Neural progenitor cell (in vitro differentiated cells): ENCODE results near the gene CACNA1D. TPM values are rescaled to one million over a fixed set of nuclear protein-coding genes. Genes with fewer than 3 reads are reported as not detected.
"Not testable (repeated sequence)": the region's sequence is repeated elsewhere in the genome, so short reads cannot be mapped to it uniquely, and the experiment has no call there.

Experiments
- DNase-seq: peaks from one replicate; pipeline ENCODE4 v3.0.0-alpha.2; 2016; ENCODE audit warnings: low spot score
- H2AFZ ChIP-seq: fragments of 200-600 bp; sonication (generic); replicated peaks from 2 replicates; pipeline ENCODE4 v1.6.1; 2016; ENCODE audit warnings: antibody characterized with exemption
- H3F3A ChIP-seq: fragments of 200-600 bp; sonication (generic); 2 replicates; pipeline ENCODE4 v1.6.1; 2016; ENCODE audit warnings: antibody characterized with exemption, low read depth
- H3K27ac ChIP-seq: fragments of 200-600 bp; sonication (generic); 2 replicates; pipeline ENCODE4 v1.5.1; 2016; ENCODE audit warnings: mild to moderate bottlenecking
- H3K27me3 ChIP-seq: fragments of 200-600 bp; sonication (generic); 2 replicates; pipeline ENCODE4 v1.6.1; 2016; ENCODE audit warnings: mild to moderate bottlenecking, moderate library complexity
- H3K36me3 ChIP-seq: fragments of 200-600 bp; sonication (generic); 2 replicates; pipeline ENCODE4 v1.5.1; 2016
- H3K4me1 ChIP-seq: fragments of 200-600 bp; sonication (generic); 2 replicates; pipeline ENCODE4 v1.6.1; 2016; ENCODE audit warnings: mixed run types
- H3K4me2 ChIP-seq: fragments of 200-600 bp; sonication (generic); 2 replicates; pipeline ENCODE4 v1.6.1; 2016
- H3K4me3 ChIP-seq: fragments of 200-600 bp; sonication (generic); 2 replicates; pipeline ENCODE4 v1.5.1; 2016
- H3K79me2 ChIP-seq: fragments of 200-600 bp; sonication (generic); 2 replicates; pipeline ENCODE4 v1.6.1; 2016; ENCODE audit warnings: low read depth
- H3K9ac ChIP-seq: fragments of 200-600 bp; sonication (generic); 2 replicates; pipeline ENCODE4 v1.6.1; 2016
- H3K9me3 ChIP-seq: fragments of 200-600 bp; sonication (generic); 2 replicates; pipeline ENCODE4 v1.5.1; 2016; ENCODE audit warnings: low read depth
- H4K20me1 ChIP-seq: fragments of 200-600 bp; sonication (generic); 2 replicates; pipeline ENCODE4 v1.6.1; 2016; ENCODE audit warnings: low read depth
- H3K27ac Mint-ChIP-seq: 3 replicates; pipeline ENCODE4 v1.8.0; 2021; ENCODE audit warnings: mixed read lengths
- H3K27me3 Mint-ChIP-seq: 2 replicates; pipeline ENCODE4 v1.8.0; 2022; ENCODE audit warnings: low read depth, mild to moderate bottlenecking, inconsistent platforms, moderate library complexity, mixed read lengths; ENCODE audit not compliant: insufficient read depth
- H3K36me3 Mint-ChIP-seq: 3 replicates; pipeline ENCODE4 v1.8.0; 2021; ENCODE audit warnings: mixed read lengths
- H3K4me1 Mint-ChIP-seq: 3 replicates; pipeline ENCODE4 v1.8.0; 2021; ENCODE audit warnings: mixed read lengths
- H3K4me3 Mint-ChIP-seq: 3 replicates; pipeline ENCODE4 v1.8.0; 2021; ENCODE audit warnings: mild to moderate bottlenecking, moderate library complexity, mixed read lengths
- H3K9me3 Mint-ChIP-seq: 3 replicates; pipeline ENCODE4 v1.8.0; 2020; ENCODE audit warnings: mixed read lengths
- EZH2 ChIP-seq: fragments of 200-600 bp; sonication (generic); IDR thresholded peaks from 2 replicates; pipeline ENCODE4 v1.6.1; 2017; ENCODE audit warnings: antibody characterized with exemption, mild to moderate bottlenecking, moderate library complexity
- EZH2phosphoT487 ChIP-seq: fragments of 200-600 bp; sonication (generic); IDR thresholded peaks from 2 replicates; pipeline ENCODE4 v1.6.1; 2017; ENCODE audit warnings: antibody characterized with exemption
- total RNA-seq: library from RNA; depleted of rRNA; stranded (reverse); fragments of >200 nt; gene quantifications from 2 replicates; pipeline ENCODE4 v1.2.3, GENCODE V29; 2015; ENCODE audit warnings: low replicate concordance
- TF ChIP-seq, protein P1 (sequence below): fragments of 200-600 bp; sonication (generic); IDR thresholded peaks from 2 replicates; pipeline ENCODE4 v1.5.1; 2017; ENCODE audit warnings: antibody characterized with exemption, mild to moderate bottlenecking

CACNA1D gene
- total RNA-seq, 1 donor from 2014 or later = 4.7 TPM

DNA sequence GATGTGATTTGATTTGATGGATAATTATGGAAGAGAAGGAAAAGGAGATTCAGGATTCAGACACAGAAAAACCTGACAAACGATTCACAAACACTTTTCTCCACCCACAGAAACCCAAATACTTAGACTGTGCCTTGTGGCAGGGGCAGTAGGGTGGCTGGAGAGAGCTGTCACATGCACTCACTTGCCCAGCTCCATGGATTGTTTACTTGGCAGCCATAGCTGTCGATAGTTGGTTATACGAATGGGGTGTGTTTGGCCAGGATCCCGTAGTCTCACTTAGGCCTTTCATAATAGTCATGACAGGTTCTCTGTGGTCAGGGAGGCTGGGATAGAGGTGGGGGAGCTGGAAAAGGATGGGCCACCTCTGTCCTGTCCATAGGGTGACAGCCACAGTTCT, 76.9 kb downstream of the CACNA1D start:
- H3K4me3 ChIP-seq = no peak overlapping the region
- no peak overlapping the region for H3K9ac ChIP-seq
- no peaks in the 10 kb centered on the region for H4K20me1 ChIP-seq
- Mint-ChIP-seq H3K27me3 (peaks cover 2% of the 10 kb centered on the region), H3K27ac (no peak overlapping the region), H3K9me3 (no peaks in the 10 kb centered on the region), H3K4me1 (peaks cover 11% of the 10 kb centered on the region), H3K4me3 (no peak overlapping the region), H3K36me3 (no peaks in the 10 kb centered on the region)
- H3K9me3 ChIP-seq = no peaks in the 10 kb centered on the region
- H3K27ac ChIP-seq = no peak overlapping the region
- H3K27me3 ChIP-seq = no peaks in the 10 kb centered on the region
- DNase-seq = no peak
- peaks cover 16% of the 10 kb centered on the region for H3F3A ChIP-seq
- H3K4me2 ChIP-seq = no peak overlapping the region
- TF ChIP-seq EZH2 (no peak), EZH2phosphoT487 (no peak)
- TF ChIP-seq, protein P1, sequence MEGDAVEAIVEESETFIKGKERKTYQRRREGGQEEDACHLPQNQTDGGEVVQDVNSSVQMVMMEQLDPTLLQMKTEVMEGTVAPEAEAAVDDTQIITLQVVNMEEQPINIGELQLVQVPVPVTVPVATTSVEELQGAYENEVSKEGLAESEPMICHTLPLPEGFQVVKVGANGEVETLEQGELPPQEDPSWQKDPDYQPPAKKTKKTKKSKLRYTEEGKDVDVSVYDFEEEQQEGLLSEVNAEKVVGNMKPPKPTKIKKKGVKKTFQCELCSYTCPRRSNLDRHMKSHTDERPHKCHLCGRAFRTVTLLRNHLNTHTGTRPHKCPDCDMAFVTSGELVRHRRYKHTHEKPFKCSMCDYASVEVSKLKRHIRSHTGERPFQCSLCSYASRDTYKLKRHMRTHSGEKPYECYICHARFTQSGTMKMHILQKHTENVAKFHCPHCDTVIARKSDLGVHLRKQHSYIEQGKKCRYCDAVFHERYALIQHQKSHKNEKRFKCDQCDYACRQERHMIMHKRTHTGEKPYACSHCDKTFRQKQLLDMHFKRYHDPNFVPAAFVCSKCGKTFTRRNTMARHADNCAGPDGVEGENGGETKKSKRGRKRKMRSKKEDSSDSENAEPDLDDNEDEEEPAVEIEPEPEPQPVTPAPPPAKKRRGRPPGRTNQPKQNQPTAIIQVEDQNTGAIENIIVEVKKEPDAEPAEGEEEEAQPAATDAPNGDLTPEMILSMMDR = no peak
- peaks cover 35% of the 10 kb centered on the region for H3K4me1 ChIP-seq
- H3K79me2 ChIP-seq = no peaks in the 10 kb centered on the region
- no peak overlapping the region for H2AFZ ChIP-seq
- no peaks in the 10 kb centered on the region for H3K36me3 ChIP-seq

DNA sequence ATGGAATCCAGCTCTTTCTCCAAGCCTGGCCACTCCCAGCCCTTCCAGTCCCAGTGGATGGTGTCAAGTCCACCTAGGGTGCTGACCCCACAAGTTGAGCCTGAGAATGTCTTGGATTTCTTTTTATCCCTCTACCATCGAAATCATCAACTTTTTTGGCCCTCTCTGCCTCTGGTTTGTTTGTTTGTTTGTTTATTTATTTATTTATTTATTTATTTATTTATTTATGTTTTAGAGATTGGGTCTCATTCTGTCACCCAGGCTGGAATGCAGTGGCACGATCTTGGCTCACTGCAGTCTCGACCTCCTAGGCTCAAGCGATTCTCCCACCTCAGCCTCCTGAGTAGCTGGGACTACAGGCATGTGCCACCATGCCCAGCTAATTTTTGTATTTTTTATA, 77.8 kb downstream of the CACNA1D start:
- H3K79me2 ChIP-seq, H3K27me3 Mint-ChIP-seq, H3K9me3 Mint-ChIP-seq, H3K4me2 ChIP-seq, H3K4me3 ChIP-seq, H3K27me3 ChIP-seq, H3K9me3 ChIP-seq, H3K36me3 ChIP-seq, H3F3A ChIP-seq, H3K4me1 Mint-ChIP-seq, H2AFZ ChIP-seq, H3K36me3 Mint-ChIP-seq, DNase-seq, H3K27ac Mint-ChIP-seq, H3K9ac ChIP-seq, H4K20me1 ChIP-seq, H3K27ac ChIP-seq, H3K4me3 Mint-ChIP-seq: not testable (repeated sequence)
- peaks cover 26% of the 10 kb centered on the region for H3K4me1 ChIP-seq

DNA sequence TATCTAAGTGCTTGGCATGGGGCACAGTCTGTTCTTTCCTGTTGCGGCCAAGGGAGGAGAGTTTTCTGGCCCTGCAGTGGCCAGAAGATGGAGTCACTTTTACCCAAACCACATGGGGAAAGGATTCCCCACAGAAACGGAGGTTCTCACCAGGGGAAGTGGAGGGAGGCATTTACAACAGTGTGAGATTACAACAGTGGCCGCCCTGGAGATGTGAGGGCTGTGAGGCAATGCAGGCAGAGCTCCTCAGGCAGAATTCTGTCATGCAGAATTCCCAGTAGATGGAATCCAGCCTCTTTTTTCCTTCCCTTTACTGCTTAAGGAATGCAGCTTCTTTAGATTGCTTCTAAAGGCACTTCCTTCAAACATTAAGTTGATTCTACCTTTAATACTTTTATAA, 83.1 kb downstream of the CACNA1D start:
- H2AFZ ChIP-seq = peak overlapping the region; percentile 23
- no peak overlapping the region for H3K9ac ChIP-seq
- no peaks in the 10 kb centered on the region for H4K20me1 ChIP-seq
- no peaks in the 10 kb centered on the region for H3F3A ChIP-seq
- H3K4me1 Mint-ChIP-seq = peaks cover 7% of the 10 kb centered on the region
- no peak overlapping the region for H3K4me3 Mint-ChIP-seq
- H3K27ac Mint-ChIP-seq = no peak overlapping the region
- no peaks in the 10 kb centered on the region for H3K4me1 ChIP-seq
- TF ChIP-seq, protein P1 = no peak
- TF ChIP-seq EZH2phosphoT487 = no peak
- DNase-seq = no peak
- H3K27me3 Mint-ChIP-seq = peaks cover 12% of the 10 kb centered on the region
- no peaks in the 10 kb centered on the region for H3K79me2 ChIP-seq
- no peak overlapping the region for H3K4me3 ChIP-seq
- H3K9me3 Mint-ChIP-seq = no peaks in the 10 kb centered on the region
- H3K36me3 ChIP-seq = no peaks in the 10 kb centered on the region
- no peaks in the 10 kb centered on the region for H3K27me3 ChIP-seq
- no peak overlapping the region for H3K27ac ChIP-seq
- no peaks in the 10 kb centered on the region for H3K36me3 Mint-ChIP-seq
- no peak overlapping the region for H3K4me2 ChIP-seq
- H3K9me3 ChIP-seq = no peaks in the 10 kb centered on the region

DNA sequence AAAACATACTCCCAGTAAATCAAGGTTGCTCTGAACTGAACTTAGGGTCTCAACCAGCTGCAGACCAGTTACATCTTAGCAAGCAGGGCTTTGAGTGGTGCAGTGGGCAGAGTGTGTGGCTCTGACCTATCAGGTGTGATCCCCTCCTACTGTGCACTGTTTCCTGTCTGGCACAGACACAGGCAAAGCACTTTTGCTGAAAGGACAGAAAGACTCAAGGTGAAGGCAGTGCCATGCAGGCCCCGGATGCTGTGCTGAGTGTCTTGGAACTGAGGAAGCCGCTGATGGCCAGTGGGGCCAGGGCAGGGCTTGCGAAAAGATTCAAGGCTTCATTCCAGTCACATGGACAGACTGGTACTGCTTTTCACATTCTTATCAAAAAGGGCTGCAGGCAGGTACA, 85.2 kb downstream of the CACNA1D start:
- Histone ChIP-seq H3K79me2 (no peaks in the 10 kb centered on the region), H3K4me3 (no peak overlapping the region), H2AFZ (no peak overlapping the region), H3K9me3 (no peaks in the 10 kb centered on the region), H3K27ac (no peak overlapping the region), H3K9ac (no peak overlapping the region), H3K4me2 (no peak overlapping the region), H3K27me3 (no peaks in the 10 kb centered on the region), H3K36me3 (no peaks in the 10 kb centered on the region), H3K4me1 (no peaks in the 10 kb centered on the region), H3F3A (no peaks in the 10 kb centered on the region), H4K20me1 (no peaks in the 10 kb centered on the region)
- Mint-ChIP-seq H3K27ac (no peak overlapping the region), H3K27me3 (peaks cover 13% of the 10 kb centered on the region), H3K36me3 (no peaks in the 10 kb centered on the region), H3K4me1 (peaks cover 10% of the 10 kb centered on the region), H3K4me3 (no peak overlapping the region), H3K9me3 (no peaks in the 10 kb centered on the region)
- TF ChIP-seq EZH2phosphoT487 (no peak), EZH2 (no peak)
- TF ChIP-seq, protein P1 = no peak
- DNase-seq = no peak
